Astrocyte (in vitro differentiated cells and primary cell): ENCODE measurements around the gene THUMPD1. TPM values are rescaled to one million over a fixed set of nuclear protein-coding genes. Genes with fewer than 3 reads are reported as not detected.

ENCODE experiments used
- DNase-seq: peaks from one replicate; pipeline ENCODE4 v3.0.0-alpha.2; 2010; ENCODE audit warnings: low read depth
- FAIRE-seq: peaks from 2 replicates; lab custom pipeline; 2011; peaks lifted over from hg19 to GRCh38; lab: Jason Lieb, UNC
- H2AFZ ChIP-seq: 2 replicates; pipeline ENCODE4 v1.6.0; 2012; ENCODE audit warnings: low read depth, low read length, inconsistent platforms
- H3K27ac ChIP-seq: 2 replicates; pipeline ENCODE4 v1.5.1; 2011; ENCODE audit warnings: low read depth, low read length, inconsistent platforms
- H3K27me3 ChIP-seq: 2 replicates; pipeline ENCODE4 v1.6.0; 2011; ENCODE audit warnings: low read length, inconsistent platforms; ENCODE audit not compliant: insufficient read depth
- H3K36me3 ChIP-seq: 2 replicates; pipeline ENCODE4 v1.5.1; 2011; ENCODE audit warnings: low read length, inconsistent platforms; ENCODE audit not compliant: insufficient read depth
- H3K4me1 ChIP-seq: 2 replicates; pipeline ENCODE4 v1.5.1; 2011; ENCODE audit warnings: low read length, inconsistent platforms; ENCODE audit not compliant: insufficient read depth
- H3K4me2 ChIP-seq: 2 replicates; pipeline ENCODE4 v1.6.0; 2012; ENCODE audit warnings: low read length, inconsistent platforms
- H3K4me3 ChIP-seq: 2 replicates; pipeline ENCODE4 v1.5.1; 2011; ENCODE audit warnings: low read depth, mild to moderate bottlenecking, low read length, inconsistent platforms; ENCODE audit not compliant: insufficient read depth
- H3K79me2 ChIP-seq: 2 replicates; pipeline ENCODE4 v1.6.0; 2012; ENCODE audit warnings: mild to moderate bottlenecking, low read length, inconsistent platforms; ENCODE audit not compliant: insufficient read depth
- H3K9ac ChIP-seq: 2 replicates; pipeline ENCODE4 v1.6.0; 2012; ENCODE audit warnings: mild to moderate bottlenecking, low read length, inconsistent platforms
- H3K9me3 ChIP-seq: 2 replicates; pipeline ENCODE4 v1.5.1; 2012; ENCODE audit warnings: low read depth, mild to moderate bottlenecking, low read length, inconsistent platforms; ENCODE audit not compliant: insufficient read depth
- H4K20me1 ChIP-seq: 2 replicates; pipeline ENCODE4 v1.6.0; 2012; ENCODE audit warnings: low read length, inconsistent platforms; ENCODE audit not compliant: insufficient read depth
- H3K27ac Mint-ChIP-seq: one replicate; pipeline ENCODE4 v1.8.0; 2021; ENCODE audit warnings: mild to moderate bottlenecking, mixed read lengths; ENCODE audit not compliant: unreplicated experiment
- H3K27me3 Mint-ChIP-seq: one replicate; pipeline ENCODE4 v1.8.0; 2021; ENCODE audit warnings: low read depth, mixed read lengths; ENCODE audit not compliant: unreplicated experiment
- H3K36me3 Mint-ChIP-seq: one replicate; pipeline ENCODE4 v1.8.0; 2021; ENCODE audit warnings: low read depth, mixed read lengths; ENCODE audit not compliant: unreplicated experiment
- H3K4me1 Mint-ChIP-seq: one replicate; pipeline ENCODE4 v1.8.0; 2021; ENCODE audit warnings: low read depth, mixed read lengths; ENCODE audit not compliant: unreplicated experiment
- H3K4me3 Mint-ChIP-seq: one replicate; pipeline ENCODE4 v1.8.0; 2021; ENCODE audit warnings: mild to moderate bottlenecking, moderate library complexity, mixed read lengths; ENCODE audit not compliant: unreplicated experiment
- H3K9me3 Mint-ChIP-seq: one replicate; pipeline ENCODE4 v1.8.0; 2021; ENCODE audit warnings: mild to moderate bottlenecking, mixed read lengths; ENCODE audit not compliant: unreplicated experiment
- EZH2 ChIP-seq: IDR thresholded peaks from 2 replicates; pipeline ENCODE4 v1.6.1; 2012; ENCODE audit warnings: mild to moderate bottlenecking, low read length, inconsistent platforms; ENCODE audit not compliant: insufficient read depth
- total RNA-seq: library from RNA; stranded (reverse); gene quantifications from 2 replicates; pipeline ENCODE4 v1.2.1, GENCODE V29; 2021
- TF ChIP-seq, protein P1 (sequence below): IDR thresholded peaks from 2 replicates; pipeline ENCODE4 v1.5.1; 2011; ENCODE audit warnings: low read depth, mild to moderate bottlenecking, inconsistent platforms, low read length, moderate library complexity; ENCODE audit not compliant: insufficient read depth

Gene THUMPD1
- total RNA-seq, 1 donor from 2014 or later = 28.6 TPM

DNA sequence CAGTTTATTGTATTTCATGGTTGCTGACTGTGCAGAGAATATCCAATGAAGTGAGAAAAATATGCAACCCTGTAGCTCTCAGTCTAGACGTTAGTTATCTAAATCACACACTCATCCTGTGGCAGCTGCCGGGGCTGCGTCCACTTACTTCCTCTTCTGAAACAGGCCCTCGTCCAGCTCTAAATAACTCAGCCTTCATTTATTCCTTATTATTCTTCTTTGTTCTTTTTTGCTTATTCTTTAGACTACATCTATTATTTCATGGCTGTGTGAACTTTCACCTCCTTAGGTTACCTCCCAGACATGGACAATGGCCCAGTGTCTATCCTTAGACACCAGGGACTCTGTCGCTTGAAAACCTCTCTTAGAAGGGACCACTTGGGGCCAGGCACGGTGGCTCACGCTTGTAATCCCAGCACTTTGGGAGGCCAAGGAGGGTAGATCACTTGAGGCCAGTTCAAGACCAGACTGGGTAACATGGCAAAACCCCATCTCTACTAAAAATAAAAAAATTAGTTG is 3.4 kb upstream of the THUMPD1 start:
- H3K79me2 ChIP-seq = peaks cover 13% of the 10 kb centered on the region
- no peak overlapping the region for H3K27ac Mint-ChIP-seq
- H3K4me3 ChIP-seq = no peak overlapping the region
- TF ChIP-seq, protein P1, sequence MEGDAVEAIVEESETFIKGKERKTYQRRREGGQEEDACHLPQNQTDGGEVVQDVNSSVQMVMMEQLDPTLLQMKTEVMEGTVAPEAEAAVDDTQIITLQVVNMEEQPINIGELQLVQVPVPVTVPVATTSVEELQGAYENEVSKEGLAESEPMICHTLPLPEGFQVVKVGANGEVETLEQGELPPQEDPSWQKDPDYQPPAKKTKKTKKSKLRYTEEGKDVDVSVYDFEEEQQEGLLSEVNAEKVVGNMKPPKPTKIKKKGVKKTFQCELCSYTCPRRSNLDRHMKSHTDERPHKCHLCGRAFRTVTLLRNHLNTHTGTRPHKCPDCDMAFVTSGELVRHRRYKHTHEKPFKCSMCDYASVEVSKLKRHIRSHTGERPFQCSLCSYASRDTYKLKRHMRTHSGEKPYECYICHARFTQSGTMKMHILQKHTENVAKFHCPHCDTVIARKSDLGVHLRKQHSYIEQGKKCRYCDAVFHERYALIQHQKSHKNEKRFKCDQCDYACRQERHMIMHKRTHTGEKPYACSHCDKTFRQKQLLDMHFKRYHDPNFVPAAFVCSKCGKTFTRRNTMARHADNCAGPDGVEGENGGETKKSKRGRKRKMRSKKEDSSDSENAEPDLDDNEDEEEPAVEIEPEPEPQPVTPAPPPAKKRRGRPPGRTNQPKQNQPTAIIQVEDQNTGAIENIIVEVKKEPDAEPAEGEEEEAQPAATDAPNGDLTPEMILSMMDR = no peak
- no peak for TF ChIP-seq EZH2
- no peak overlapping the region for H3K27ac ChIP-seq
- H2AFZ ChIP-seq = no peak overlapping the region
- H3K4me1 Mint-ChIP-seq = peaks cover 8% of the 10 kb centered on the region
- H3K36me3 ChIP-seq = no peaks in the 10 kb centered on the region
- no peak overlapping the region for H3K4me3 Mint-ChIP-seq
- no peak for DNase-seq
- H4K20me1 ChIP-seq = peaks cover 12% of the 10 kb centered on the region
- no peak overlapping the region for H3K9ac ChIP-seq
- peaks cover 3% of the 10 kb centered on the region for H3K4me1 ChIP-seq
- H3K27me3 Mint-ChIP-seq = no peaks in the 10 kb centered on the region
- H3K36me3 Mint-ChIP-seq = no peaks in the 10 kb centered on the region
- H3K4me2 ChIP-seq = no peak overlapping the region
- no peak for FAIRE-seq
- H3K27me3 ChIP-seq = no peaks in the 10 kb centered on the region
- no peaks in the 10 kb centered on the region for H3K9me3 ChIP-seq
- H3K9me3 Mint-ChIP-seq = peaks cover 3% of the 10 kb centered on the region

GRCh38 chr16:20743591-20743990 is 2.0 kb upstream of the THUMPD1 start:
- Mint-ChIP-seq H3K4me3 (no peak overlapping the region), H3K9me3 (peaks cover 3% of the 10 kb centered on the region), H3K27me3 (no peaks in the 10 kb centered on the region), H3K36me3 (no peaks in the 10 kb centered on the region), H3K4me1 (peaks cover 9% of the 10 kb centered on the region), H3K27ac (no peak overlapping the region)
- peaks cover 26% of the 10 kb centered on the region for H4K20me1 ChIP-seq
- no peaks in the 10 kb centered on the region for H3K9me3 ChIP-seq
- no peak overlapping the region for H3K27ac ChIP-seq
- FAIRE-seq = no peak
- peaks cover 5% of the 10 kb centered on the region for H3K4me1 ChIP-seq
- TF ChIP-seq EZH2 = no peak
- TF ChIP-seq, protein P1 = no peak
- no peak overlapping the region for H3K9ac ChIP-seq
- peaks cover 3% of the 10 kb centered on the region for H3K36me3 ChIP-seq
- no peak for DNase-seq
- H2AFZ ChIP-seq = no peak overlapping the region
- H3K27me3 ChIP-seq = no peaks in the 10 kb centered on the region
- peaks cover 27% of the 10 kb centered on the region for H3K79me2 ChIP-seq
- H3K4me3 ChIP-seq = no peak overlapping the region
- no peak overlapping the region for H3K4me2 ChIP-seq

GRCh38 chr16:20740901-20741521 is 607 bp downstream of the THUMPD1 start:
- H3K4me3 Mint-ChIP-seq = peak overlapping the region; percentile 99
- FAIRE-seq = no peak
- H3K9me3 ChIP-seq = no peaks in the 10 kb centered on the region

More at GRCh38 chr16:20740901-20741521, 607 bp downstream of the THUMPD1 start:
- Mint-ChIP-seq H3K9me3 (no peaks in the 10 kb centered on the region), H3K27ac (peak overlapping the region; percentile 98), H3K4me1 (peaks cover 9% of the 10 kb centered on the region), H3K27me3 (no peaks in the 10 kb centered on the region), H3K36me3 (peaks cover 4% of the 10 kb centered on the region)
- peak; percentile 47 for DNase-seq
- Histone ChIP-seq H3K4me2 (peak overlapping the region; percentile 91), H3K4me1 (peaks cover 5% of the 10 kb centered on the region), H2AFZ (peak overlapping the region; percentile 100), H3K9ac (peak overlapping the region; percentile 99), H3K79me2 (peaks cover 36% of the 10 kb centered on the region), H3K27ac (peak overlapping the region; percentile 98), H3K27me3 (no peaks in the 10 kb centered on the region), H3K36me3 (peaks cover 17% of the 10 kb centered on the region), H3K4me3 (peak overlapping the region; percentile 100), H4K20me1 (peaks cover 41% of the 10 kb centered on the region)
- TF ChIP-seq EZH2 = no peak
- TF ChIP-seq, protein P1 = no peak
